ENCODE results near the gene SLC9A9.

Gene SLC9A9

DNA sequence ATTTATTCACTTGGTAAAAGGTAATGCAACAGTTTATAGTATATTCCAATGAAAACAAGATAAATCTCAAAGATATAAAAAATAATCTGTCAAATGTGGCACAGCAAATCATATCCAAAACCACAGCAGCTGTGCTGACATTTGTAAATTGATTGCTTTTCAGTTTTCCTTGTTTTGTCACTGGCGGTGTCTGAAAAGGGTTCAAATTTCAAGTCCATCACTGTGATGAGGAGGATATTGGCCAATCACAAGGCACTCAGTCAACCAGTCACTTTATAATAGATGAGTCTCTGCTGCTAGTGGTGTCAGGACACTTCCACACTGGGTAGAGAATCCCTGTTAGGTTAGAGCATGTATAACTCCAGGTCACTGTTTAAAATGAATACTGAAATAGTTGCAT lies 154.8 kb downstream of the SLC9A9 start:
- H3K4me3 ChIP-seq (ENCODE audit: low read depth, low read length), result no peak overlapping the region
- no peak for DNase-seq (ENCODE audit: low read depth)
- TF ChIP-seq, protein P1, sequence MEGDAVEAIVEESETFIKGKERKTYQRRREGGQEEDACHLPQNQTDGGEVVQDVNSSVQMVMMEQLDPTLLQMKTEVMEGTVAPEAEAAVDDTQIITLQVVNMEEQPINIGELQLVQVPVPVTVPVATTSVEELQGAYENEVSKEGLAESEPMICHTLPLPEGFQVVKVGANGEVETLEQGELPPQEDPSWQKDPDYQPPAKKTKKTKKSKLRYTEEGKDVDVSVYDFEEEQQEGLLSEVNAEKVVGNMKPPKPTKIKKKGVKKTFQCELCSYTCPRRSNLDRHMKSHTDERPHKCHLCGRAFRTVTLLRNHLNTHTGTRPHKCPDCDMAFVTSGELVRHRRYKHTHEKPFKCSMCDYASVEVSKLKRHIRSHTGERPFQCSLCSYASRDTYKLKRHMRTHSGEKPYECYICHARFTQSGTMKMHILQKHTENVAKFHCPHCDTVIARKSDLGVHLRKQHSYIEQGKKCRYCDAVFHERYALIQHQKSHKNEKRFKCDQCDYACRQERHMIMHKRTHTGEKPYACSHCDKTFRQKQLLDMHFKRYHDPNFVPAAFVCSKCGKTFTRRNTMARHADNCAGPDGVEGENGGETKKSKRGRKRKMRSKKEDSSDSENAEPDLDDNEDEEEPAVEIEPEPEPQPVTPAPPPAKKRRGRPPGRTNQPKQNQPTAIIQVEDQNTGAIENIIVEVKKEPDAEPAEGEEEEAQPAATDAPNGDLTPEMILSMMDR (IDR thresholded peaks at IDR 0.05; ENCODE audit: control insufficient read depth, extremely low read depth, insufficient read depth), result no peak

DNA sequence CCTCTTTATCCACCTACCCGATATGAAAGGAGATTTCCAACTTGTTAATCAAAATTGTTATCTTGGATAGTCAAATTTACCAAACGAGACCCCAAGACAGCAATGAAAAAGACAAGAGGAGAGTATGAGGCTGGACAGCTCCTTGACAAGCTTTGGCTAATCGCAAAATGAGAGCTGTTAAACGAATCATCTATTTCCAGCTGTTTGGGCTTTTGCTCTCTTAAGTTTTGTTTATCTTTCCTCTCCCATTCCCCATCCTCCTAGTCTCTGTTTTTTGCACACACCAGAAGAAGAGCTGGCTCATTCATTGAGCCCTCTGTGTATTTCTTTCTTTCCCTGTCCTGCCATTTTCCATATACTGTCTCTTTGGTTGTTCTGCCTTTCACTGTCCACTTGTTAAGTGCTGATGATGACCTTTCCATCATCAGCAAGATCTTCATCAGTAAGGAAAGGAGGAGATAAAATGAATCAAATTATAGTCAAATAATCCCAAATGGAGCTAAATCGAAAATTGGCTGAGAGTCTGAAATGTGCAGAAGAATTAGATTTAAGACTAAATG lies 161.6 kb downstream of the SLC9A9 start:
- TF ChIP-seq, protein P1 (IDR thresholded peaks at IDR 0.05; ENCODE audit: control insufficient read depth, extremely low read depth, insufficient read depth), result no peak
- H3K4me3 ChIP-seq (ENCODE audit: low read depth, low read length), result no peak overlapping the region
- no peak for DNase-seq (ENCODE audit: low read depth)

DNA sequence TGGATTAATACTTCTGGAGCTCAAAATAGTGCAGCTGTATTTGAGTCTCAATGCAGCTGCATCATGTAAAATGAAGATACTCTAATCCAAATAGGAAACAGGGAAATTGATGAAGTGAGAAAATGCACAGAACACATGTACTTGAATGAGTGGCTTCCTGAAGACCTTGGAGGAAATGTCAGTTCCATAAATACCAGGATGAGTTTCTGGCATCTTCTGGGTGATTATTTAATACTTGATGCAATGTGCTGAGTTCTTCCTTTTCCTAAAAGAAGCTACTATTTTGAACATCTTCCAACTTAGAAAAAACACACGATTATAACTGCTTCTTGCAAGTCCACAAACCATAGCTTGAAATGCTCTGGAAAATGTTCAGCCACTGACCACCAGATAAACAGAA lies 162.8 kb downstream of the SLC9A9 start:
- TF ChIP-seq, protein P1 (IDR thresholded peaks at IDR 0.05; ENCODE audit: control insufficient read depth, extremely low read depth, insufficient read depth), result no peak
- H3K4me3 ChIP-seq (ENCODE audit: low read depth, low read length), result no peak overlapping the region
- no peak for DNase-seq (ENCODE audit: low read depth)

DNA sequence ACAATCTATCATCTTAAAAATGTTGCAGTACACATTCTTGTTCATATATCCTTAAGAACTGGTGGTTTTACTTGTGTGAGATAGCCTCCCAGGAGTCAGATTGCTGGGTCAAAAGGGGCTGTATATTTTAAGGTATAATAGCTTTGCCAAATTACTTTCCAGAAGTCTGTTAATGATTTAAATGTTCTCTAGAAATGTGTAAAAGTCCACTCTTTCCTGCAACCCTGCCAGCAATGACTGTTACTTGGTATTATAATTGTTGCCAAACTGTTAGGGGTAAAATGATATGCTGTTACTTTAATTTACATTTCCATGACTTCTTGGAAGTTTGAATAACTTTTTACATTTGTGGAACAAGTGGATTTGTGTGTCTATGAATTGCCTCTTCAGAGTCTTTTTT lies 170.8 kb downstream of the SLC9A9 start:
- H3K4me3 ChIP-seq (ENCODE audit: low read depth, low read length), result no peak overlapping the region
- DNase-seq (ENCODE audit: low read depth), result no peak
- TF ChIP-seq, protein P1 (IDR thresholded peaks at IDR 0.05; ENCODE audit: control insufficient read depth, extremely low read depth, insufficient read depth), result no peak

DNA sequence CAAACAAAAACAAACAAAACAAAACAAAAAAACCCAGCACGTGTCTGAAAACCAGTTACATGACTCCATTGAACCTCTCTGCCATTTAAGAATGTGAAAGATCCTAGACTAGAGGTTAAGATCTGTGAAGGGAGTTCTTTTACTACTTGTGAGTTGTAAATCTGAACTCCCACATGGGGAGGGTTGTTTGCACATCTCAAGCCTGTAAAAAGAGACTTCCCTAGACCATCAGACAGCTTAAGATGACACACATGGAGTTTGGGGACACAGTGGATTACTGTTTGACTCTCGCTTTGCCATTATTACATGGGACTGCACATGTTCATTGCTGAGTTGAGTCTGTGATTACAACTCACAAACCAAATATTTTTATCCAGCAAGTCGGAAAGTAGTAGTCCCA lies 171.5 kb downstream of the SLC9A9 start:
- TF ChIP-seq, protein P1 (IDR thresholded peaks at IDR 0.05; ENCODE audit: control insufficient read depth, extremely low read depth, insufficient read depth), result no peak
- DNase-seq (ENCODE audit: low read depth), result no peak
- H3K4me3 ChIP-seq (ENCODE audit: low read depth, low read length), result no peak overlapping the region

DNA sequence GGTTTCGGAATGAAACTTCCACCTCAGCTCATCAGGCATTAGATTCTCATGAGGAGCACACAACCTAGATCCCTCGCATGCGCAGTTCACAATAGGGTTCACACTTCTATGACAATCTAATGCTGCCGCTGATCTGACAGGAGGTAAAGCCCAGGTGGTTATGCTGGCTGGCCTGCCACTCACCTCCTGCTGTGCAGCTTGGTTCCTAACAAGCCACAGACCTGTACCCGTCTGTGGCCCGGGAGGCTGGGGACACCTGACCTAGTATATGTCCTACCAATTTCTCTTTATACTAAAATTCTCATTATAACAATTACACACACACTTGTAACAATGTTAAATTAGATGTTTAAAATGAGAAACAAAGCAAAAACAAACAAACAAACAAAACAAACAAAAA lies 172.2 kb downstream of the SLC9A9 start:
- H3K4me3 ChIP-seq (ENCODE audit: low read depth, low read length), result no peak overlapping the region
- no peak for DNase-seq (ENCODE audit: low read depth)
- TF ChIP-seq, protein P1 (IDR thresholded peaks at IDR 0.05; ENCODE audit: control insufficient read depth, extremely low read depth, insufficient read depth), result no peak
